ENCODE measurements around the gene GTSE1. TPM values are rescaled to one million over a fixed set of nuclear protein-coding genes. Genes with fewer than 3 reads are reported as not detected.

The GTSE1 gene
- total RNA-seq, 2 donors from 2014 or later, result 0.26 TPM; not detected in 1

DNA sequence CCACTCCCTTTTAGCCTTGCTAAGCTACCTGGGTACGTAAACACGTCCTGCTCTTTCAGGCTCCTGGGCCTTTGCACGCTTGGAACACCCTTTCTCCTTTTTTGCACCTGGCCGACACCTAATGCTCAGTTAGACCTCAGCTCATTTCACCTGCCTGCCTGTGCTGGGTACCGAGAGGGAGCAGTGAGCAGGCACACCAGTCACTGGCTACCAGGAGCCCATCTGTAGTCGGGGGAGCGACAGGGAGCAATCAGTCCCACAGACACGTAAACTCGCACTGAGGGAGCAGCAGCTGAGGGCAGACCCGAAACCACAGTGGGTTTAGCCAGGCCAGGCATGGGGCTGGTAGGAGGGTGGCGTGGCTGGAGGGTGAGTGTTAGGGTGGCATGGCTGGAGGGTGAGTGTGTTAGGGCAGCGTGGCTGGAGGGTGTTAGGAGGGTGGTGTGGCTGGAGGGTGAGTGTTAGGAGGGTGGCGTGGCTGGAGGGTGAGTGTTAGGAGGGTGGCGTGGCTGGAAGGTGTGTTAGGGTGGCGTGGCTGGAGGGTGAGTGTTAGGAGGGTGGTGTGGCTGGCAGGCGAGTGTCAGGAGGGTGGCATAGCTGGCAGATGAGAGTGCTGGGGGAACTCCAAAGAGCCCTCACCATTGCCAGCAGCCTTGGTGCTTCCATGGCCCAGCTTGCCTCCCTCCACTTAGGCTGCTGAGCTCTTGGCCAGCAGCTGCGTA, 6.4 kb upstream of the GTSE1 start:
- H3K27ac ChIP-seq, result no peak overlapping the region
- peaks cover 17% of the 10 kb centered on the region for H3K4me1 ChIP-seq
- no peak overlapping the region for H3K4me3 ChIP-seq
- intact Hi-C loops (cut with DNase I), result no loop called here
- no peaks in the 10 kb centered on the region for H3K9me3 ChIP-seq
- TF ChIP-seq POLR2A (IDR thresholded peaks at IDR 0.05), result no peak
- no peak for TF ChIP-seq CTCF (IDR thresholded peaks at IDR 0.05)
- 87 to 91% methylated on average over 14 to 16 of the region's 17 CpGs for WGBS, 2 donors
- DNase-seq, result no peak
- no peak for ATAC-seq
- peaks cover 0 to 5% of the 10 kb centered on the region in 2 donors for H3K36me3 ChIP-seq (replicated peaks in 1 of 2; ENCODE audit: insufficient read depth in 1 of 2, low read depth in 2 of 2)
- no peaks in the 10 kb centered on the region for H3K27me3 ChIP-seq

DNA sequence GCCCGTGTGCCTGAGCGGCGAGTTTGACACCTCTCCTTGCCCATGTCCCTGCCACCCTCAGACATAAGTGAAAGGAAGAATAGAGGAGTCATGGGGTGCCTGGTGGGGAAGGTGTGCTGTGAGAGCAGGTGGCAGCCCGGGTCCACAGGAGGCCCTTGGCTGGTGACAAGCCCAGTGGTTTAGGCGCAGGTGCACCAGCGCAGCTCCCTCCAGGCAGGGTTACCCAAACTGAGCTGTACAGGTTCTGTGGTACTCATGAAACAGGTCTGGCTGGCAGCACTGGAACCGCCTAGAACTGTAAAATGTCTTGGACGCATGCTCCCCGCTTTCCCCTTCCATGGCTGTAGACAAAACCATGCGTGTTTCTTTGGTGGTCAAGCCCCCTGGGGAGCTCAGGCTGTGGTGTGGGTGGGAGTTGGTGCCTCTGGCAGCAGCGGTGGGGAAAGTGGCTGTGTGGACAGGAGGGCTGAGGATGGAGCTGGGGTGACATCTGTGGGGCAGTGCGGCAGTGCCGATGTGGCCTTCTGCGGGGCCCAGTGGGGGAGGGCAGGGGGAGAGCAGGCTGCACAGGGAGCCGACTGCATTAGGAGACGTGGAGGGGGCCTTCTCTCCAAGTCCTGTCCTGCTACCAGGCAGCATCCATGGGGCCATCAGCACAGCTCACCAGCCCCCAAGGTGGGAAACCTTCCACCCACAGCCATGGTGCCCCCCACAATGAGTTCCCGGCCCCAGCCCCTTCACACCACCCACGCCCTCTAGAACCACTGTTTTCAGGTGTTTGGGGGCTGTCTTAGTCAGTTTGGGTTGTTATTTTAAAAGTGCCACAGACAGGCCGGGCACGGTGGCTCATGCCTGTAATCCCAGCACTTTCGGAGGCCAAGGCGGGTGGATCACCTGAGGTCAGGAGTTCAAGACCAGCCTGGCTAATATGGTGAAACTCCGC, 5.6 kb upstream of the GTSE1 start:
- intact Hi-C loops (cut with DNase I), result no loop called here
- no peak for DNase-seq
- WGBS, 2 donors, result 86 to 97% methylated on average over 16 to 22 of the region's 23 CpGs
- no peaks in the 10 kb centered on the region for H3K27me3 ChIP-seq
- no peak overlapping the region for H3K4me3 ChIP-seq
- H3K36me3 ChIP-seq (replicated peaks in 1 of 2; ENCODE audit: insufficient read depth in 1 of 2, low read depth in 2 of 2), result peaks cover 0 to 4% of the 10 kb centered on the region in 2 donors
- no peaks in the 10 kb centered on the region for H3K9me3 ChIP-seq
- ATAC-seq, result no peak
- H3K4me1 ChIP-seq, result peaks cover 23% of the 10 kb centered on the region
- TF ChIP-seq CTCF (IDR thresholded peaks at IDR 0.05) (no peak), POLR2A (IDR thresholded peaks at IDR 0.05) (no peak)
- no peak overlapping the region for H3K27ac ChIP-seq

GRCh38 chr22:46292173-46292572, 4.5 kb upstream of the GTSE1 start:
- Histone ChIP-seq H3K4me1 (peaks cover 23% of the 10 kb centered on the region), H3K27me3 (no peaks in the 10 kb centered on the region), H3K4me3 (no peak overlapping the region), H3K36me3 (replicated peaks in 1 of 2; ENCODE audit: insufficient read depth in 1 of 2, low read depth in 2 of 2) (peaks cover 0 to 4% of the 10 kb centered on the region in 2 donors), H3K9me3 (no peaks in the 10 kb centered on the region), H3K27ac (no peak overlapping the region)
- ATAC-seq (no peak), DNase-seq (no peak)
- WGBS, 2 donors, result 75 to 98% methylated on average over 3 of the region's 3 CpGs
- intact Hi-C loops (cut with DNase I), result no loop called here
- TF ChIP-seq POLR2A (IDR thresholded peaks at IDR 0.05), result no peak
- TF ChIP-seq CTCF (IDR thresholded peaks at IDR 0.05), result no peak

- 86 to 93% methylated on average over 7 to 14 of the region's 14 CpGs for WGBS, 2 donors
- DNase-seq (peak in 1 of 4 donors; percentile 18), ATAC-seq (no peak)
- no peaks in the 10 kb centered on the region for H3K27me3 ChIP-seq
- no peaks in the 10 kb centered on the region for H3K9me3 ChIP-seq
- H3K27ac ChIP-seq, result no peak overlapping the region
- peaks cover 0 to 4% of the 10 kb centered on the region in 2 donors for H3K36me3 ChIP-seq (replicated peaks in 1 of 2; ENCODE audit: insufficient read depth in 1 of 2, low read depth in 2 of 2)
- intact Hi-C loops (cut with DNase I), result no loop called here
- H3K4me3 ChIP-seq, result no peak overlapping the region
- TF ChIP-seq CTCF (IDR thresholded peaks at IDR 0.05) (no peak), POLR2A (IDR thresholded peaks at IDR 0.05) (no peak)
- peaks cover 22% of the 10 kb centered on the region for H3K4me1 ChIP-seq
These were observed 3.9 kb upstream of the GTSE1 start for GRCh38 chr22:46292732-46293131.
